ENCODE data around the gene KLHL6. TPM values are rescaled to one million over a fixed set of nuclear protein-coding genes. Genes with fewer than 3 reads are reported as not detected.
"Not testable (repeated sequence)": the region's sequence is repeated elsewhere in the genome, so short reads cannot be mapped to it uniquely, and the experiment has no call there.

KLHL6 gene
- total and polyA plus RNA-seq, 7 donors = 0.12 to 1.3 (median 0.42) TPM

- DNase-seq (no peak), ATAC-seq (no peak)
- no peak for TF ChIP-seq CTCF (IDR thresholded peaks at IDR 0.05)
- Histone ChIP-seq H3K27me3 (ENCODE audit: insufficient read depth in 3 of 3, low read length in 2 of 3) (no peaks in the 10 kb centered on the region), H3K27ac (no peak overlapping the region), H3K36me3 (ENCODE audit: insufficient read depth in 1 of 2, low read depth in 1 of 2) (no peaks in the 10 kb centered on the region), H3K4me1 (no peaks in the 10 kb centered on the region), H3K9me3 (no peaks in the 10 kb centered on the region), H3K4me3 (no peak overlapping the region)
- intact Hi-C loops (cut with DNase I) = no loop called here
- WGBS, 3 donors = 96% methylated on average over 4 of the region's 4 CpGs
Measured at GRCh38 chr3:183526838-183527427, 28.6 kb downstream of the KLHL6 start.

- 78 to 83% (median 79%) methylated on average over 6 of the region's 6 CpGs for WGBS, 3 donors
- no peak for ATAC-seq
- no peak for TF ChIP-seq CTCF (IDR thresholded peaks at IDR 0.05)
Measured at GRCh38 chr3:183524476-183524875, 31.0 kb downstream of the KLHL6 start.

GRCh38 chr3:183520741-183521556 lies 34.6 kb downstream of the KLHL6 start:
- 68 to 73% (median 69%) methylated on average over 19 of the region's 19 CpGs for WGBS, 3 donors
- ATAC-seq; intact Hi-C loops (cut with DNase I): not testable (repeated sequence)

More at GRCh38 chr3:183524476-183524875, 31.0 kb downstream of the KLHL6 start:
- no peak overlapping the region for H3K4me3 ChIP-seq
- no peaks in the 10 kb centered on the region for H3K4me1 ChIP-seq
- no peaks in the 10 kb centered on the region for H3K36me3 ChIP-seq (ENCODE audit: insufficient read depth in 1 of 2, low read depth in 1 of 2)
- no peak overlapping the region for H3K27ac ChIP-seq
- intact Hi-C loops (cut with DNase I) = no loop called here
- no peaks in the 10 kb centered on the region for H3K9me3 ChIP-seq
- H3K27me3 ChIP-seq (ENCODE audit: insufficient read depth in 3 of 3, low read length in 2 of 3) = no peaks in the 10 kb centered on the region
- no peak for DNase-seq

GRCh38 chr3:183520295-183520694 lies 35.2 kb downstream of the KLHL6 start:
- WGBS, 3 donors = 72 to 80% (median 78%) methylated on average over 8 of the region's 8 CpGs
- H3K9me3 ChIP-seq; H3K4me1 ChIP-seq; H3K4me3 ChIP-seq; H3K27ac ChIP-seq; H3K36me3 ChIP-seq (ENCODE audit: insufficient read depth in 1 of 2, low read depth in 1 of 2); ATAC-seq; H3K27me3 ChIP-seq (ENCODE audit: insufficient read depth in 3 of 3, low read length in 2 of 3); intact Hi-C loops (cut with DNase I); DNase-seq: not testable (repeated sequence)

More at GRCh38 chr3:183520741-183521556, 34.6 kb downstream of the KLHL6 start:
- not testable (repeated sequence) for H3K36me3 ChIP-seq (ENCODE audit: insufficient read depth in 1 of 2, low read depth in 1 of 2); H3K4me3 ChIP-seq; H3K9me3 ChIP-seq; DNase-seq; H3K27ac ChIP-seq; H3K27me3 ChIP-seq (ENCODE audit: insufficient read depth in 3 of 3, low read length in 2 of 3); H3K4me1 ChIP-seq

GRCh38 chr3:183519891-183520290 lies 35.6 kb downstream of the KLHL6 start:
- TF ChIP-seq CTCF (IDR thresholded peaks at IDR 0.05) = no peak
- Histone ChIP-seq H3K27me3 (ENCODE audit: insufficient read depth in 3 of 3, low read length in 2 of 3) (no peaks in the 10 kb centered on the region), H3K4me1 (peaks cover 5% of the 10 kb centered on the region), H3K27ac (no peak overlapping the region), H3K4me3 (no peak overlapping the region), H3K9me3 (no peaks in the 10 kb centered on the region), H3K36me3 (ENCODE audit: insufficient read depth in 1 of 2, low read depth in 1 of 2) (no peaks in the 10 kb centered on the region)
- ATAC-seq (no peak), DNase-seq (no peak)
- WGBS, 3 donors = 71 to 81% (median 74%) methylated on average over 2 of the region's 2 CpGs
- intact Hi-C loops (cut with DNase I) = no loop called here
